ENCODE results near the gene SLC29A2. TPM values are rescaled to one million over a fixed set of nuclear protein-coding genes. Genes with fewer than 3 reads are reported as not detected.
A peak's percentile ranks its signal among the peaks of the same experiment; 100 is the strongest.

The SLC29A2 gene
- polyA plus RNA-seq, 1 experiment = 0.16 TPM

GRCh38 chr11:66318600-66318970 lies 53.0 kb downstream of the SLC29A2 start:
- CTCF ChIA-PET = interaction anchor here (1.7 kb wide), 1 partner anchor 10 kb away, joined by 8 read pairs; no protein-coding TSS in a partner anchor
- TF ChIP-seq CTCF (IDR thresholded peaks at IDR 0.05; ENCODE audit: low read depth, low read length) = no peak
- POLR2A ChIA-PET = interaction anchor here (1.0 to 2.8 kb wide), 4 partner anchors 8 to 704 kb away, joined by 3 to 56 read pairs (median 26); partner anchors contain the start of genes PCNX3, RIN1 and YIF1A
- Histone ChIP-seq H3K27me3 (ENCODE audit: control insufficient read depth, insufficient read depth, low read length) (no peaks in the 10 kb centered on the region), H3K27ac (ENCODE audit: low read depth, low read length) (peak overlapping the region; percentile 99), H3K9me3 (ENCODE audit: control insufficient read depth, insufficient read depth, low read length) (peaks cover 8% of the 10 kb centered on the region; the same call in 1 of the 2 replicates), H3K4me3 (ENCODE audit: low read depth, low read length) (no peak overlapping the region)
- no peak for DNase-seq (ENCODE audit: low read depth, low spot score)

- Histone ChIP-seq H3K27ac (ENCODE audit: low read depth, low read length) (peak overlapping the region; percentile 99), H3K4me3 (ENCODE audit: low read depth, low read length) (no peak overlapping the region; the same call in 1 of the 2 replicates), H3K27me3 (ENCODE audit: control insufficient read depth, insufficient read depth, low read length) (no peaks in the 10 kb centered on the region), H3K9me3 (ENCODE audit: control insufficient read depth, insufficient read depth, low read length) (peaks cover 8% of the 10 kb centered on the region; the same call in 1 of the 2 replicates)
- CTCF ChIA-PET = interaction anchor here (0.7 to 1.7 kb wide), 2 partner anchors 11 to 248 kb away, joined by 4 to 8 read pairs; partner anchors contain the start of gene PACS1
- no peak for TF ChIP-seq CTCF (IDR thresholded peaks at IDR 0.05; ENCODE audit: low read depth, low read length)
- peak; percentile 74 for DNase-seq (ENCODE audit: low read depth, low spot score)
- POLR2A ChIA-PET = interaction anchor here (1.0 to 2.8 kb wide), 6 partner anchors 7 to 703 kb away, joined by 3 to 56 read pairs (median 18); partner anchors contain the start of genes PCNX3, RIN1 and YIF1A
Measured at GRCh38 chr11:66317723-66318599, 53.6 kb downstream of the SLC29A2 start.

GRCh38 chr11:66317322-66317722 lies 54.2 kb downstream of the SLC29A2 start:
- TF ChIP-seq CTCF (IDR thresholded peaks at IDR 0.05; ENCODE audit: low read depth, low read length) = no peak
- Histone ChIP-seq H3K27me3 (ENCODE audit: control insufficient read depth, insufficient read depth, low read length) (no peaks in the 10 kb centered on the region), H3K9me3 (ENCODE audit: control insufficient read depth, insufficient read depth, low read length) (peaks cover 8% of the 10 kb centered on the region; the same call in 1 of the 2 replicates), H3K27ac (ENCODE audit: low read depth, low read length) (peak overlapping the region; percentile 99), H3K4me3 (ENCODE audit: low read depth, low read length) (peak overlapping the region; percentile 34)
- no peak for DNase-seq (ENCODE audit: low read depth, low spot score)
- ChIA-PET CTCF (interaction anchor here (0.6 to 1.7 kb wide), 5 partner anchors 10 to 247 kb away, joined by 4 to 8 read pairs (median 5); partner anchors contain the start of genes PACS1 and RIN1), POLR2A (interaction anchor here (0.5 to 2.8 kb wide), 11 partner anchors 8 to 820 kb away, joined by 3 to 56 read pairs (median 10); partner anchors contain the start of genes B4GAT1, PCNX3, RIN1 and YIF1A)

- ChIA-PET CTCF (interaction anchor here (0.6 to 1.7 kb wide), 4 partner anchors 10 to 36 kb away, joined by 4 to 8 read pairs (median 6); partner anchors contain the start of gene RIN1), POLR2A (interaction anchor here (0.5 to 2.8 kb wide), 10 partner anchors 8 to 819 kb away, joined by 3 to 56 read pairs (median 10); partner anchors contain the start of genes B4GAT1, RIN1 and YIF1A)
- peak within 1 kb of the TSS; percentile 87 for H3K4me3 ChIP-seq (ENCODE audit: low read depth, low read length)
- H3K27me3 ChIP-seq (ENCODE audit: control insufficient read depth, insufficient read depth, low read length) = no peaks in the 10 kb centered on the region
- peak within 1 kb of the TSS; percentile 99 for H3K27ac ChIP-seq (ENCODE audit: low read depth, low read length)
- H3K9me3 ChIP-seq (ENCODE audit: control insufficient read depth, insufficient read depth, low read length) = peaks cover 8% of the 10 kb centered on the region; the same call in 1 of the 2 replicates
- no peak for DNase-seq (ENCODE audit: low read depth, low spot score)
- no peak for TF ChIP-seq CTCF (IDR thresholded peaks at IDR 0.05; ENCODE audit: low read depth, low read length)
Measured at GRCh38 chr11:66316849-66317251, 54.7 kb downstream of the SLC29A2 start, which contains the start of gene CD248. CD248 (minus strand) TSS chr11:66317044; CDS start chr11:66317027, 17 bp downstream.
